ENCODE data around the gene PATL1. TPM values are rescaled to one million over a fixed set of nuclear protein-coding genes. Genes with fewer than 3 reads are reported as not detected.
"Not testable (repeated sequence)": the region's sequence is repeated elsewhere in the genome, so short reads cannot be mapped to it uniquely, and the experiment has no call there.

Gene PATL1
- total RNA-seq, 2 experiments from 2014 or later = 51.8 to 55.2 TPM

DNA sequence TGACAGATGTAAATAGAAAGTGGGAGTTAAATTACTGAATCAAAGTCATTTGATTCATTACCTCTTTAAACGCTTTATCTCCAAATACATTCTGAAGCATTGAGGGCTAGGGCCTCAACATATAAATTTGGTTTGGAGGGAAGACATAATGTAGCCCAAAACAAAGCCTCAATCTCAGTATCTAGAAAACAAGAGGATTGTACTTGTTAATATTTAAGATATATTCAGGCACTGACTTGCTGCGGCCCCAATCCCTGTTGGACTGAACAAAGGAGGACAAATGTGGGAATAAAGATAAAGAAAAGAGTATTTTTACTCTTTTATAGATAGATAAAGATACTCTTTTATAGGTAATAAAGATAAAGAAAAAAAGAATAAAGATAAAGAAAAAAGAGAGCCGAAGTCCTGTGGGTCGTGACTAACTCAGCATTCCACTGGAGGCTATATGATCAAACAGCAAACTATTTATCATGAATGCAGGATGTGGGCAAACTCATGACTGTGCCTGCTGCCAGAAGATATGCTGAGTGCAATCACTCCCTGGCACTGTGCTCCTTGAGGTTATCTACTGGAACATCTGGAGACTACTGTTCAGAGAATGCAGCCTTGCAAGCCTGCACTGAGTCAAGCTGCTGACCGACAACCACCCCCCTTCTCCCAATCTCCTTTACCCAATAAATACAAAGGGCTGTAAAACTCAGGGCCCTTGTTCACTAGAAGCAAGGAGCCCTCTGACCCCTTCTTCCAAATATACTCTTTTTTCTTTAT, 37.9 kb upstream of the PATL1 start:
- H3K9me3 ChIP-seq (ENCODE audit: control insufficient read depth in 1 of 2, insufficient read depth in 1 of 2, low read length in 2 of 2) = no peaks in the 10 kb centered on the region
- H3K4me1 ChIP-seq (ENCODE audit: insufficient read depth, low read length) = no peaks in the 10 kb centered on the region
- no peak overlapping the region for H3K4me3 ChIP-seq (ENCODE audit: low read length)
- ATAC-seq (ENCODE audit: poor library complexity) = no peak
- Mint-ChIP-seq H3K9me3 (no peaks in the 10 kb centered on the region), H3K27me3 (peaks cover 41% of the 10 kb centered on the region), H3K4me3 (no peak overlapping the region), H3K4me1 (ENCODE audit: low read depth) (no peaks in the 10 kb centered on the region), H3K36me3 (ENCODE audit: low read depth) (no peaks in the 10 kb centered on the region), H3K27ac (no peak overlapping the region)
- no peak overlapping the region for H3K27ac ChIP-seq (ENCODE audit: low read depth in 1 of 2, low read length in 2 of 2)
- no peak for DNase-seq
- no peak for TF ChIP-seq CTCF (IDR thresholded peaks at IDR 0.05)
- peaks cover 0 to 4% of the 10 kb centered on the region in 2 experiments for H3K27me3 ChIP-seq (ENCODE audit: control insufficient read depth in 1 of 2, insufficient read depth in 2 of 2, low read length in 2 of 2)
- ChIA-PET CTCF (no interaction called here), POLR2A (no interaction called here)
- intact Hi-C loops (cut with DNase I, micrococcal nuclease) = no loop called here
- H3K36me3 ChIP-seq (ENCODE audit: insufficient read depth, low read length) = no peaks in the 10 kb centered on the region

DNA sequence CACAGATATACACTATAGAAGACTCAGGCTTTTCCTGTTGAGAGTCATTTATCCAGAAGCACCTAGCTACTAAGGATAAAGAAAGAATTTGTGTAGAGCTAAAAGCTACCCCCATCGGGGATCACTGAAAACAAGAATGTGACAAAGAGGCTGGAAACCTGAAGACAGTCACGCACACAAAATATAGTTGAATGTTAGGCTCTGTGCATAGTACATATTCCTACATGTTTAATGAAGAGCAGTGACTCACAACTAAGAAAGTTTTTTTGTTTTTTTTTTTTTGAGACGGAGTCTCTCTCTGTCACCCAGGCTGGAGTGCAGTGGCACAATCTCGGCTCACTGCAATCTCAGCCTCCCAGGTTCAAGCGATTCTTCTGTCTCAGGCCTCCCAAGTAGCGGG, 36.5 kb upstream of the PATL1 start:
- TF ChIP-seq CTCF (IDR thresholded peaks at IDR 0.05) = no peak
- CTCF ChIA-PET = no interaction called here
- H3K9me3 Mint-ChIP-seq = no peaks in the 10 kb centered on the region

DNA sequence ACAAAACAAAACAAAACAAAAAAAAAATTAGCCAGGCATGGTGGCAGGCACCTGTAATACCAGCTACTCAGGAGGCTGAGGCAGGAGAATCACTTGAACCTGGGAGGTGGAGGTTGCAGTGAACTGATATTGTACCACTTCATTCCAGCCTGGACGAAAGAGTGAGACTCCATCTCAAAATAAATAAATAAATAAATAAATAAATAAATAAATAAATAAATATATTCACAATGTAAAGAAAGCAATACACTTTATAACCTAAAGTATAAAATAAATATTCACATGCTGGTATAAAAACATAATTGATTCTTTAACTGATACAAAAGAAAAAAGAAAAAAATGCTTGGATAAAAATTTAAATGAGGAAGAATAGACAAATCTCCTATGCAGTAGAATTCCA, 34.7 kb upstream of the PATL1 start:
- CTCF ChIA-PET = not testable (repeated sequence)

More for the DNA sequence above, 36.5 kb upstream of the PATL1 start:
- POLR2A ChIA-PET = no interaction called here
- intact Hi-C loops (cut with DNase I, micrococcal nuclease) = no loop called here
- peaks cover 41% of the 10 kb centered on the region for H3K27me3 Mint-ChIP-seq
- H3K36me3 Mint-ChIP-seq (ENCODE audit: low read depth) = no peaks in the 10 kb centered on the region
- H3K27ac ChIP-seq (ENCODE audit: low read depth in 1 of 2, low read length in 2 of 2) = no peak overlapping the region
- no peak for DNase-seq
- H3K9me3 ChIP-seq (ENCODE audit: control insufficient read depth in 1 of 2, insufficient read depth in 1 of 2, low read length in 2 of 2) = no peaks in the 10 kb centered on the region
- no peaks in the 10 kb centered on the region for H3K36me3 ChIP-seq (ENCODE audit: insufficient read depth, low read length)
- peaks cover 0 to 4% of the 10 kb centered on the region in 2 experiments for H3K27me3 ChIP-seq (ENCODE audit: control insufficient read depth in 1 of 2, insufficient read depth in 2 of 2, low read length in 2 of 2)
- H3K4me3 ChIP-seq (ENCODE audit: low read length) = no peak overlapping the region
- no peak overlapping the region for H3K4me3 Mint-ChIP-seq
- no peak for ATAC-seq (ENCODE audit: poor library complexity)
- H3K27ac Mint-ChIP-seq = no peak overlapping the region
- H3K4me1 Mint-ChIP-seq (ENCODE audit: low read depth) = no peaks in the 10 kb centered on the region
- H3K4me1 ChIP-seq (ENCODE audit: insufficient read depth, low read length) = no peaks in the 10 kb centered on the region

DNA sequence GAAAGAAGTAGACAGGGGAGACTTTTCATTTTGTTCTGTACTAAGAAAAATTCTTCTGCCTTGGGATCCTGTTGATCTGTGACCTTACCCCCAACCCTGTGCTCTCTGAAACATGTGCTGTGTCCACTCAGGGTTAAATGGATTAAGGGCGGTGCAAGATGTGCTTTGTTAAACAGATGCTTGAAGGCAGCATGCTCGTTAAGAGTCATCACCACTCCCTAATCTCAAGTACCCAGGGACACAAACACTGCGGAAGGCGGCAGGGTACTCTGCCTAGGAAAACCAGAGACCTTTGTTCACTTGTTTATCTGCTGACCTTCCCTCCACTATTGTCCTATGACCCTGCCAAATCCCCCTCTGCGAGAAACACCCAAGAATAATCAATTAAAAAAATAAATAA, 31.3 kb upstream of the PATL1 start:
- H3K27me3 Mint-ChIP-seq = peaks cover 27% of the 10 kb centered on the region
- H3K4me3 ChIP-seq (ENCODE audit: low read length); H3K4me3 Mint-ChIP-seq; H3K27ac Mint-ChIP-seq; H3K27me3 ChIP-seq (ENCODE audit: control insufficient read depth in 1 of 2, insufficient read depth in 2 of 2, low read length in 2 of 2); H3K27ac ChIP-seq (ENCODE audit: low read depth in 1 of 2, low read length in 2 of 2); H3K4me1 ChIP-seq (ENCODE audit: insufficient read depth, low read length); H3K9me3 Mint-ChIP-seq; ATAC-seq (ENCODE audit: poor library complexity); DNase-seq; H3K36me3 ChIP-seq (ENCODE audit: insufficient read depth, low read length); H3K36me3 Mint-ChIP-seq (ENCODE audit: low read depth); H3K9me3 ChIP-seq (ENCODE audit: control insufficient read depth in 1 of 2, insufficient read depth in 1 of 2, low read length in 2 of 2); H3K4me1 Mint-ChIP-seq (ENCODE audit: low read depth); POLR2A ChIA-PET; CTCF ChIA-PET; intact Hi-C loops (cut with DNase I, micrococcal nuclease): not testable (repeated sequence)

More for the DNA sequence above, 34.7 kb upstream of the PATL1 start:
- POLR2A ChIA-PET; H3K36me3 ChIP-seq (ENCODE audit: insufficient read depth, low read length); H3K4me1 Mint-ChIP-seq (ENCODE audit: low read depth); H3K27ac Mint-ChIP-seq; H3K27me3 ChIP-seq (ENCODE audit: control insufficient read depth in 1 of 2, insufficient read depth in 2 of 2, low read length in 2 of 2); H3K9me3 ChIP-seq (ENCODE audit: control insufficient read depth in 1 of 2, insufficient read depth in 1 of 2, low read length in 2 of 2); H3K27ac ChIP-seq (ENCODE audit: low read depth in 1 of 2, low read length in 2 of 2); ATAC-seq (ENCODE audit: poor library complexity); H3K36me3 Mint-ChIP-seq (ENCODE audit: low read depth); H3K4me3 Mint-ChIP-seq; H3K4me1 ChIP-seq (ENCODE audit: insufficient read depth, low read length); DNase-seq; H3K4me3 ChIP-seq (ENCODE audit: low read length); H3K9me3 Mint-ChIP-seq; intact Hi-C loops (cut with DNase I, micrococcal nuclease): not testable (repeated sequence)
- H3K27me3 Mint-ChIP-seq = peaks cover 37% of the 10 kb centered on the region
